GM12878 (cell line): ENCODE results near the gene C10orf90. TPM values are rescaled to one million over a fixed set of nuclear protein-coding genes. Genes with fewer than 3 reads are reported as not detected.

Experiments
- ATAC-seq: fragments of 200-7000 bp; cut with Tn5 transposase; 3 replicates; pipeline ENCODE4 v1.9.1; 2020; ENCODE audit warnings: mild to moderate bottlenecking, moderate library complexity
- BruUV-seq: library from RNA; stranded (reverse); fragments of 400-500 nt; replicated peaks from 2 replicates; lab custom pipeline; 2021; lab: Mats Ljungman, UMichigan
- CTCF ChIA-PET: fragments of 300-600 bp; sonication (Branson Sonifier 250); formaldehyde crosslinking; extraction: SDS; loops from one replicate; lab custom pipeline; 2021; ENCODE audit warnings: inconsistent platforms; lab: Yijun Ruan, JAX
- POLR2A ChIA-PET: fragments of 350-600 bp; formaldehyde crosslinking; extraction: SDS; loops from one replicate; lab custom pipeline; 2021; ENCODE audit warnings: inconsistent platforms; lab: Charles Lee
- RAD21 ChIA-PET: fragments of 300-600 bp; sonication (Branson Sonifier 250); formaldehyde crosslinking; loops from one replicate; lab custom pipeline; 2023; ENCODE audit warnings: antibody characterized with exemption; ENCODE audit not compliant: unreplicated experiment; lab: Charles Lee
- SMC1A ChIA-PET: fragments of 300-600 bp; sonication (Branson Sonifier 250); formaldehyde crosslinking; loops from one replicate; lab custom pipeline; 2023; ENCODE audit not compliant: unreplicated experiment, uncharacterized antibody; lab: Charles Lee
- DNase-seq: peaks from one replicate; pipeline ENCODE4 v3.0.0-alpha.2; 2011; ENCODE audit warnings: low read depth, low spot score
- FAIRE-seq: peaks from 3 replicates; lab custom pipeline; 2011; peaks lifted over from hg19 to GRCh38; lab: Jason Lieb, UNC
- H2AFZ ChIP-seq: 2 replicates; pipeline ENCODE4 v1.6.0; 2011; ENCODE audit warnings: low read depth, low read length, control low read depth; ENCODE audit not compliant: control insufficient read depth
- H3K27ac ChIP-seq: 2 replicates; pipeline ENCODE4 v1.5.1; 2011; ENCODE audit warnings: control low read depth; ENCODE audit not compliant: control insufficient read depth, insufficient read depth
- H3K27me3 ChIP-seq, 2 experiments: replicated peaks in 1 of 2; 2 replicates each; pipeline versions ENCODE4 v1.6.0 to v1.6.1; 2011; ENCODE audit warnings: low read length in 1 of 2; ENCODE audit not compliant: control insufficient read depth in 2 of 2, insufficient read depth in 2 of 2
- H3K36me3 ChIP-seq, 2 experiments: 2 replicates each; pipeline ENCODE4 v1.5.1; 2011; ENCODE audit warnings: low read length in 1 of 2; ENCODE audit not compliant: control insufficient read depth in 2 of 2, insufficient read depth in 2 of 2
- H3K4me1 ChIP-seq: 2 replicates; pipeline ENCODE4 v1.6.1; 2011; ENCODE audit warnings: mild to moderate bottlenecking, low read length, moderate library complexity, mixed read lengths; ENCODE audit not compliant: control insufficient read depth, insufficient read depth
- H3K4me2 ChIP-seq: 2 replicates; pipeline ENCODE4 v1.6.0; 2011; ENCODE audit warnings: control low read depth; ENCODE audit not compliant: control insufficient read depth, insufficient read depth
- H3K4me3 ChIP-seq: fragments of 200-600 bp; sonication (generic); 2 replicates; pipeline ENCODE4 v1.5.1; 2016
- H3K79me2 ChIP-seq: 2 replicates; pipeline ENCODE4 v1.6.0; 2011; ENCODE audit warnings: low read length; ENCODE audit not compliant: control insufficient read depth, insufficient read depth
- H3K9ac ChIP-seq: 2 replicates; pipeline ENCODE4 v1.8.0; 2011; ENCODE audit warnings: low read length, control low read depth, mixed read lengths; ENCODE audit not compliant: control insufficient read depth, insufficient read depth
- H3K9me3 ChIP-seq: replicated peaks from 3 replicates; pipeline ENCODE4 v1.5.1; 2011; ENCODE audit warnings: mild to moderate bottlenecking, low read length; ENCODE audit not compliant: control insufficient read depth, insufficient read depth
- H4K20me1 ChIP-seq: 2 replicates; pipeline ENCODE4 v1.6.0; 2011; ENCODE audit not compliant: control insufficient read depth, insufficient read depth
- RAD21 ChIP-seq: IDR thresholded peaks from 2 replicates; pipeline ENCODE4 v1.6.1; 2011; ENCODE audit warnings: mild to moderate bottlenecking, low read depth, low read length, moderate library complexity; ENCODE audit not compliant: insufficient read depth
- RELA ChIP-seq: fragments of 450-650 bp; IDR thresholded peaks from 2 replicates; pipeline ENCODE4 v1.8.0; 2014; ENCODE audit warnings: borderline replicate concordance; ENCODE audit not compliant: partially characterized antibody
- WGBS: methylation state at CpG from one replicate; pipeline ENCODE4 v1.1.6; 2016; ENCODE audit warnings: low lambda C conversion rate; ENCODE audit not compliant: insufficient replicate concordance, insufficient coverage; ENCODE audit errors: missing lambda C conversion rate; 5-methylcytosine and 5-hydroxymethylcytosine counted together
- in situ Hi-C: fragments of 300-500 bp; cut with MboI; formaldehyde crosslinking; loops from 9 replicates; pipeline ENCODE4 v1.14.3; 2018; ENCODE audit warnings: mixed read lengths
- intact Hi-C: fragments of 100-400 bp; cut with micrococcal nuclease; formaldehyde crosslinking; loops from one replicate; pipeline ENCODE4 v1.14.2; 2022; ENCODE audit not compliant: unreplicated experiment
- polyA plus RNA-seq, 11 experiments: library from polyadenylated mRNA; depleted of rRNA in 4 of 11; unstranded in 6 of 11; stranded (reverse) in 5 of 11; fragments of >200 nt; fragmentation: Nextera tagmentation in 4 of 11; fragmentation: Illumina TruSeq in 1 of 11; extraction: Ambion mirVana in 4 of 11; extraction: Trizol in 1 of 11; gene quantifications; 1 replicate in 1 of 11; 2 replicates in 10 of 11; pipeline versions ENCODE4 v1.2.1 to v1.2.3, GENCODE V29; 2011 to 2016; ENCODE audit warnings: inconsistent platforms in 2 of 11, missing spikeins in 2 of 11, low read depth in 1 of 11
- total RNA-seq, 4 experiments: library from RNA; depleted of rRNA in 3 of 4; stranded (reverse); fragments of >200 nt in 3 of 4; fragmentation: Illumina TruSeq in 1 of 4; extraction: Trizol in 1 of 4; gene quantifications; 2 replicates each; pipeline versions ENCODE4 v1.2.1 to v1.2.3, GENCODE V29; 2013 to 2021
- TF ChIP-seq, protein P1 (sequence below), 3 experiments: IDR thresholded peaks in 2 of 3; conservative IDR thresholded peaks in 1 of 3; 2 replicates each; pipeline ENCODE4 v1.5.1; 2011; ENCODE audit warnings: low read depth in 3 of 3, low read length in 3 of 3, mild to moderate bottlenecking in 3 of 3, control low read depth in 2 of 3, moderate library complexity in 2 of 3, inconsistent platforms in 1 of 3, mixed read lengths in 1 of 3; ENCODE audit not compliant: control insufficient read depth in 2 of 3, insufficient read depth in 1 of 3; ENCODE audit errors: extremely low read depth in 1 of 3

C10orf90 gene
- total and polyA plus RNA-seq, 10 of the 15 experiments (the other 5 are each of a cell fraction or from before 2014, with no cell fraction given): 0.04 TPM; not detected in 9

DNA sequence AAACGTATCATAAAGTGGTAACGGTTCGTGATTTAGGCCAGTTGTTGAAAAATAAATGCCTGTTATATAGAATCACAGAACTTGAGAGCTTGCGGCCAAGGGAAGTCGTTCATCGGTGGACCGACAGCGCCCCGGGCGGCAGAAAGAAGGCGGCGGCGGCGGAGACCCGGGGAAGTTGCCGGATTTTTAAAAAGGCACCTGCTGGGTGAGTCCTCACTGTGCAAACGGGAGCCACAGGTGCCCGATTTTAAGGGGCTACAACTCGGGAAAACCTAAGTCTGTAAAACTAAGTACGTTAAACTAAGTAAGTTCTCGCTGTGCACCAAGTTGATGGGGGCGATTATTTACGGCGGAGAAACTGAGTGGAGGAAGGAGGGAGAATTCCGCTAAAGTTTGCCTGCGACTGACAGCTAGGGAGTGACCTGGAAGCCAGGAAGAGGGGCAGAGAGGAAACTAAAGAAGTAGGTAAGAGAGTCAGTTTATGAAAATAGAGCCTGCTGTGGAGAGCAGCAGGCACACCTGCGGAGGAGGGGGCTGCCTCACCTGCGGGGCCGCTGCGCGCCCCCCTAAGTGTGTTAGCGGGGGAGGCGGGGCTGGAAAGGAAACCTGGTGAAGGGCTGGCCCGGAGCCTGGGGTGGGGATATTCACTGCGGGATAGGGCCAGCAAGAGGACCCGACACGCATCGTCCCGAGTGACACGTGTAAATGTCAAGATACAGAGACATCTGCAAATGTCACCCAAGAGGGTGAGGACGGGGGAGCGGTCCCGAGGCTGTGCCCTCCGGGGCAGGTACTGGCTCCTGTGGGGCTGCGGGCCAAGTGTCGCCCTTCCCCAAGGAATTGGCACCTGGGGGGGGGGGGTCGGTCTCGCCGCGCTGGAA, 283.2 kb downstream of the C10orf90 start:
- no peak overlapping the region for H3K27ac ChIP-seq
- intact Hi-C loops (loop anchor here (1.0 kb wide), 1 partner anchor 405 kb away; no protein-coding TSS in a partner anchor), in situ Hi-C loops (no loop called here)
- no TSS peak for BruUV-seq
- no peak overlapping the region for H3K9ac ChIP-seq
- no peaks in the 10 kb centered on the region for H3K27me3 ChIP-seq
- H2AFZ ChIP-seq: no peak overlapping the region
- no peaks in the 10 kb centered on the region for H3K36me3 ChIP-seq
- H3K79me2 ChIP-seq: no peaks in the 10 kb centered on the region
- DNase-seq: no peak
- ChIA-PET RAD21 (no interaction called here), POLR2A (no interaction called here), SMC1A (interaction anchor here (0.5 kb wide), 1 partner anchor 390 kb away, joined by 3 read pairs; no protein-coding TSS in a partner anchor), CTCF (no interaction called here)
- TF ChIP-seq, protein P1, sequence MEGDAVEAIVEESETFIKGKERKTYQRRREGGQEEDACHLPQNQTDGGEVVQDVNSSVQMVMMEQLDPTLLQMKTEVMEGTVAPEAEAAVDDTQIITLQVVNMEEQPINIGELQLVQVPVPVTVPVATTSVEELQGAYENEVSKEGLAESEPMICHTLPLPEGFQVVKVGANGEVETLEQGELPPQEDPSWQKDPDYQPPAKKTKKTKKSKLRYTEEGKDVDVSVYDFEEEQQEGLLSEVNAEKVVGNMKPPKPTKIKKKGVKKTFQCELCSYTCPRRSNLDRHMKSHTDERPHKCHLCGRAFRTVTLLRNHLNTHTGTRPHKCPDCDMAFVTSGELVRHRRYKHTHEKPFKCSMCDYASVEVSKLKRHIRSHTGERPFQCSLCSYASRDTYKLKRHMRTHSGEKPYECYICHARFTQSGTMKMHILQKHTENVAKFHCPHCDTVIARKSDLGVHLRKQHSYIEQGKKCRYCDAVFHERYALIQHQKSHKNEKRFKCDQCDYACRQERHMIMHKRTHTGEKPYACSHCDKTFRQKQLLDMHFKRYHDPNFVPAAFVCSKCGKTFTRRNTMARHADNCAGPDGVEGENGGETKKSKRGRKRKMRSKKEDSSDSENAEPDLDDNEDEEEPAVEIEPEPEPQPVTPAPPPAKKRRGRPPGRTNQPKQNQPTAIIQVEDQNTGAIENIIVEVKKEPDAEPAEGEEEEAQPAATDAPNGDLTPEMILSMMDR (IDR thresholded peaks at IDR 0.05 in 2 of 3, conservative IDR thresholded peaks at IDR 0.05 in 1 of 3; ENCODE audit: control insufficient read depth in 2 of 3, extremely low read depth in 1 of 3, insufficient read depth in 1 of 3, low read depth in 3 of 3, low read length in 3 of 3): peak in 2 of 3 experiments; percentile 17 to 19; a peak in 1 of 6 replicates
- TF ChIP-seq RELA: no peak
- 0 out of 2 replicates have a peak, but pooled peaks have one; percentile 6 for TF ChIP-seq RAD21
- no peak for FAIRE-seq
- no peaks in the 10 kb centered on the region for H3K4me1 ChIP-seq
- no peaks in the 10 kb centered on the region for H4K20me1 ChIP-seq
- H3K4me3 ChIP-seq: no peak overlapping the region
- no peak overlapping the region for H3K4me2 ChIP-seq
- no peak for ATAC-seq
- WGBS: 37% methylated on average over 44 of the region's 50 CpGs
- H3K9me3 ChIP-seq: no peaks in the 10 kb centered on the region; the same call in 2 of the 3 replicates
